Subcutaneous adipose tissue (tissue), 4 donors: Measurements from ENCODE around the gene ZBTB47. TPM values are rescaled to one million over a fixed set of nuclear protein-coding genes. Genes with fewer than 3 reads are reported as not detected.

Source experiments
- CTCF ChIP-seq: fragments of 450-650 bp; IDR thresholded peaks from one replicate; pipeline ENCODE4 v1.5.1; 2016; ENCODE audit warnings: low read depth, mild to moderate bottlenecking, control low read depth, antibody characterized with exemption, moderate library complexity
- total RNA-seq, 4 donors: library from RNA; depleted of rRNA; stranded (reverse); fragments of >200 nt; gene quantifications; one replicate each; pipeline ENCODE4 v1.1.0, GENCODE V29; 2016

Gene ZBTB47
- total RNA-seq, 4 donors from 2014 or later = 24.1 to 47.3 (median 32.7) TPM

GRCh38 chr3:42698216-42698910 lies 44.9 kb downstream of the ZBTB47 start:
- TF ChIP-seq CTCF = no peak

- TF ChIP-seq CTCF = no peak
These were observed 45.4 kb downstream of the ZBTB47 start for GRCh38 chr3:42698911-42699230.

GRCh38 chr3:42699511-42699971 lies 46.0 kb downstream of the ZBTB47 start:
- no peak for TF ChIP-seq CTCF

GRCh38 chr3:42700366-42701288 lies 47.1 kb downstream of the ZBTB47 start:
- TF ChIP-seq CTCF = no peak

GRCh38 chr3:42701371-42702065 lies 48.0 kb downstream of the ZBTB47 start:
- no peak for TF ChIP-seq CTCF

- no peak for TF ChIP-seq CTCF
These were observed 48.8 kb downstream of the ZBTB47 start, which contains the start of gene HHATL for GRCh38 chr3:42702066-42702951. TSS of gene HHATL (minus strand) at chr3:42702798. CDS start at chr3:42700826, 1,972 bp downstream.
